K562 (cell line): ENCODE data around the gene S100A9. TPM values are rescaled to one million over a fixed set of nuclear protein-coding genes. Genes with fewer than 3 reads are reported as not detected.

Experiments used
- ATAC-seq: fragments of 200-7000 bp; cut with Tn5 transposase; 3 replicates; pipeline ENCODE4 v1.9.1; 2020; ENCODE audit warnings: moderate library complexity
- BruUV-seq: library from RNA; stranded (reverse); fragments of 400-500 nt; replicated peaks from 2 replicates; lab custom pipeline; 2021; lab: Mats Ljungman, UMichigan
- CTCF ChIA-PET: fragments of 300-600 bp; formaldehyde crosslinking; extraction: SDS; loops from one replicate; lab custom pipeline; 2021; ENCODE audit warnings: low intra/inter-chr PET ratio; lab: Yijun Ruan, JAX
- POLR2A ChIA-PET: fragments of 300-600, 350-650 bp; sonication (Branson Sonifier 250); formaldehyde crosslinking; extraction: SDS; loops from one replicate; lab custom pipeline; 2021; ENCODE audit warnings: antibody characterized with exemption, inconsistent platforms; lab: Yijun Ruan, JAX
- DNase-seq, 4 experiments: peaks; one replicate each; pipeline versions ENCODE4 v3.0.0 to v3.0.0-alpha.2; 2011 to 2018; ENCODE audit warnings: low spot score in 3 of 4, mixed read lengths in 3 of 4; ENCODE audit errors: extremely low read depth in 1 of 4
- FAIRE-seq: peaks from 2 replicates; lab custom pipeline; 2011; peaks lifted over from hg19 to GRCh38; lab: Jason Lieb, UNC
- H2AFZ ChIP-seq: 2 replicates; pipeline ENCODE4 v1.6.0; 2011; ENCODE audit warnings: low read depth, low read length, control low read depth, inconsistent platforms
- H3K27ac ChIP-seq: fragments of 200-600 bp; 3 replicates; pipeline ENCODE4 v1.8.0; 2011; ENCODE audit warnings: low read depth, mild to moderate bottlenecking, control low read depth, inconsistent platforms, low read length, moderate library complexity, mixed read lengths; ENCODE audit errors: extremely low read depth
- H3K27me3 ChIP-seq, 2 experiments: fragments of 300-600 bp in 1 of 2; 2 replicates in 1 of 2; 3 replicates in 1 of 2; pipeline versions ENCODE4 v1.6.0 to v1.8.0; 2011; ENCODE audit warnings: inconsistent platforms in 2 of 2, low read length in 2 of 2, mild to moderate bottlenecking in 1 of 2, mixed read lengths in 1 of 2, moderate library complexity in 1 of 2; ENCODE audit not compliant: control insufficient read depth in 2 of 2, insufficient read depth in 2 of 2
- H3K36me3 ChIP-seq: fragments of 300-600 bp; 3 replicates; pipeline ENCODE4 v1.8.0; 2011; ENCODE audit warnings: mild to moderate bottlenecking, low read length, inconsistent platforms; ENCODE audit not compliant: control insufficient read depth, insufficient read depth
- H3K4me1 ChIP-seq, 2 experiments: fragments of 200-600 bp in 1 of 2; replicated peaks in 1 of 2; 2 replicates in 1 of 2; 3 replicates in 1 of 2; pipeline versions ENCODE4 v1.5.1 to v1.8.0; 2011; ENCODE audit warnings: inconsistent platforms in 2 of 2, low read length in 2 of 2, mild to moderate bottlenecking in 1 of 2, mixed read lengths in 1 of 2, moderate library complexity in 1 of 2; ENCODE audit not compliant: control insufficient read depth in 2 of 2, insufficient read depth in 2 of 2
- H3K4me2 ChIP-seq: 2 replicates; pipeline ENCODE4 v1.6.1; 2011; ENCODE audit warnings: low read length, control low read depth, inconsistent platforms, mixed read lengths; ENCODE audit not compliant: insufficient read depth
- H3K4me3 ChIP-seq: fragments of 200-600 bp; sonication (generic), shearing (Covaris generic); 2 replicates; pipeline ENCODE4 v1.5.1; 2016; ENCODE audit warnings: control low read depth, inconsistent platforms
- H3K79me2 ChIP-seq: fragments of 200-600 bp; 3 replicates; pipeline ENCODE4 v1.8.0; 2011; ENCODE audit warnings: low read length, inconsistent platforms; ENCODE audit not compliant: control insufficient read depth, insufficient read depth
- H3K9ac ChIP-seq, 2 experiments: 2 replicates each; pipeline versions ENCODE4 v1.6.0 to v1.6.1; 2011; ENCODE audit warnings: low read depth in 2 of 2, low read length in 2 of 2, control low read depth in 1 of 2, inconsistent platforms in 1 of 2, mild to moderate bottlenecking in 1 of 2, mixed read lengths in 1 of 2; ENCODE audit not compliant: insufficient read depth in 1 of 2
- H3K9me1 ChIP-seq: one replicate; pipeline ENCODE4 v1.6.0; 2011; ENCODE audit warnings: inconsistent platforms, mild to moderate bottlenecking, low read length, moderate library complexity; ENCODE audit not compliant: control insufficient read depth, insufficient read depth
- H3K9me3 ChIP-seq: replicated peaks from 2 replicates; pipeline ENCODE4 v1.5.1; 2011; ENCODE audit warnings: low read depth, low read length, inconsistent platforms; ENCODE audit not compliant: control insufficient read depth, insufficient read depth
- H4K20me1 ChIP-seq: replicated peaks from 2 replicates; pipeline ENCODE4 v1.6.1; 2011; ENCODE audit warnings: low read length, inconsistent platforms, mixed read lengths; ENCODE audit not compliant: control insufficient read depth, insufficient read depth
- BRD9 ChIP-seq: fragments of 450-650 bp; IDR thresholded peaks from 2 replicates; pipeline ENCODE4 v1.6.1; 2018; ENCODE audit warnings: low read depth; ENCODE audit not compliant: partially characterized antibody
- CEBPB ChIP-seq: fragments of 450-650 bp; IDR thresholded peaks from 2 replicates; pipeline ENCODE4 v1.6.1; 2016; ENCODE audit warnings: missing genetic modification characterization, missing compliant biosample characterization
- ERF ChIP-seq: fragments of 450-650 bp; formaldehyde crosslinking; IDR thresholded peaks from 2 replicates; pipeline ENCODE4 v1.4.0; 2020; ENCODE audit warnings: mild to moderate bottlenecking, mixed read lengths
- GTF2A2 ChIP-seq: IDR thresholded peaks from 2 replicates; pipeline ENCODE4 v1.6.1; 2016; ENCODE audit warnings: mild to moderate bottlenecking, missing genetic modification characterization, missing compliant biosample characterization
- LARP7 ChIP-seq: fragments of 450-650 bp; IDR thresholded peaks from 2 replicates; pipeline ENCODE4 v1.6.1; 2016
- MBD2 ChIP-seq: sonication (generic); IDR thresholded peaks from 2 replicates; pipeline ENCODE4 v1.6.1; 2016; ENCODE audit warnings: low read depth, borderline replicate concordance
- MCM3 ChIP-seq: fragments of 450-650 bp; IDR thresholded peaks from 2 replicates; pipeline ENCODE4 v1.6.1; 2016
- RHOXF2B ChIP-seq: fragments of 250-450 bp; sonication (Bioruptor Pico); conservative IDR thresholded peaks from 2 replicates; pipeline ENCODE4 v1.5.1; 2021
- ZNF134 ChIP-seq: fragments of 250-450 bp; sonication (Bioruptor Pico); conservative IDR thresholded peaks from 2 replicates; pipeline ENCODE4 v1.4.0; 2020
- ZNF785 ChIP-seq: fragments of 250-450 bp; sonication (Bioruptor Pico); IDR thresholded peaks from 2 replicates; pipeline ENCODE4 v1.4.0; 2020; ENCODE audit warnings: mild to moderate bottlenecking
- ZSCAN32 ChIP-seq: fragments of 450-650 bp; formaldehyde crosslinking; IDR thresholded peaks from 2 replicates; pipeline ENCODE4 v1.4.0; 2020; ENCODE audit warnings: mild to moderate bottlenecking, moderate library complexity
- ZZZ3 ChIP-seq: fragments of 450-650 bp; IDR thresholded peaks from 2 replicates; pipeline ENCODE4 v1.6.1; 2016; ENCODE audit warnings: antibody characterized with exemption, mild to moderate bottlenecking, moderate library complexity
- WGBS: fragments of 100-300 bp; shearing (Covaris generic); methylation state at CpG from one replicate; pipeline ENCODE4 v1.1.6; 2016; ENCODE audit warnings: low coverage, mixed read lengths; ENCODE audit not compliant: insufficient coverage; ENCODE audit errors: missing lambda C conversion rate; 5-methylcytosine and 5-hydroxymethylcytosine counted together
- in situ Hi-C: fragments of 300-500 bp; cut with MboI; formaldehyde crosslinking; loops from 4 replicates; pipeline ENCODE4 v1.15.0; 2018; ENCODE audit warnings: inconsistent platforms, mixed read lengths
- intact Hi-C: fragments of 100-400 bp; cut with micrococcal nuclease; formaldehyde crosslinking; loops from 2 replicates; pipeline ENCODE4 v1.14.2; 2022
- polyA plus RNA-seq, 8 experiments: library from polyadenylated mRNA; depleted of rRNA in 4 of 8; stranded (reverse) in 5 of 8; unstranded in 3 of 8; fragments of >200 nt; fragmentation: Nextera tagmentation in 2 of 8; fragmentation: Illumina TruSeq in 1 of 8; extraction: Ambion mirVana in 2 of 8; extraction: Trizol in 1 of 8; gene quantifications; 2 replicates each; pipeline versions ENCODE4 v1.2.1 to v1.2.3, GENCODE V29; 2011 to 2014; ENCODE audit warnings: inconsistent platforms in 1 of 8, missing spikeins in 1 of 8
- total RNA-seq, 7 experiments: library from RNA; depleted of rRNA in 6 of 7; stranded (reverse); fragments of >200 nt in 6 of 7; fragmentation: Illumina TruSeq in 2 of 7; extraction: Trizol in 2 of 7; gene quantifications; 2 replicates each; pipeline versions ENCODE4 v1.2.1 to v1.2.3, GENCODE V29; 2011 to 2021; ENCODE audit warnings: low replicate concordance in 1 of 7
- TF ChIP-seq, protein P1 (sequence below): fragments of 450-650 bp; IDR thresholded peaks from 2 replicates; pipeline ENCODE4 v1.7.0; 2016; ENCODE audit warnings: borderline replicate concordance
- TF ChIP-seq, protein P2 (sequence below): sonication (generic); formaldehyde crosslinking; IDR thresholded peaks from 2 replicates; pipeline ENCODE4 v1.8.0; 2022; ENCODE audit warnings: mild to moderate bottlenecking, missing genetic modification reagents
- TF ChIP-seq, protein P3 (sequence below): fragments of 250-450 bp; sonication (Bioruptor Pico); IDR thresholded peaks from 2 replicates; pipeline ENCODE4 v1.8.0; 2021; ENCODE audit warnings: moderate library complexity, mild to moderate bottlenecking, inconsistent platforms

Gene S100A9
- total and polyA plus RNA-seq, 9 of the 15 experiments (the other 6 are each of a cell fraction or from before 2014, with no cell fraction given), result 0.80 TPM; not detected in 8

DNA sequence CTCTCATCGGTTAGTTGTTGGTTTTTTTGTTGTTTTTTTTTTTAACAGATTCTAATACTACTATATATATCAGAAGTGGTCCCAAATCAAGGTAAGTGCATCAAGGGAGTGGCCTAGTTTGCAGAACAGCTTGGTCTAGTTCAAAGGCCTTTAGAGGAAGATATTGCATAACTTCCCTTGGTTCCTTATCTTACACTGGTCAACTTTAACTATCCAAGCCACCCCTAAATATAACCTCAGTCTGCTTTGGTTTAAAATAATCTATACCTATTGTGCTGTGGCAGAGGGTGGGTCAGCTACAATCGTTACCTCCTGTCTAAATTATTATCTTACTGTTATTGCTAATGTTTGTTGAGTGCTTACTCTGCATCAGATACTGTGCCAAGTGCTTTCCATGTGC, 10.8 kb downstream of the S100A9 start (continued):
- TF ChIP-seq GTF2A2 (tag), result no peak
- TF ChIP-seq ERF (CRISPR knock-in tag), result no peak
- TF ChIP-seq CEBPB (tag), result peak; percentile 77
- no peak for TF ChIP-seq ZSCAN32 (CRISPR knock-in tag)
- TF ChIP-seq ZNF785 (CRISPR knock-in tag), result no peak
- no peak for TF ChIP-seq ZZZ3
- TF ChIP-seq LARP7, result no peak
- TF ChIP-seq RHOXF2B (CRISPR knock-in tag), result no peak
- TF ChIP-seq, protein P1, sequence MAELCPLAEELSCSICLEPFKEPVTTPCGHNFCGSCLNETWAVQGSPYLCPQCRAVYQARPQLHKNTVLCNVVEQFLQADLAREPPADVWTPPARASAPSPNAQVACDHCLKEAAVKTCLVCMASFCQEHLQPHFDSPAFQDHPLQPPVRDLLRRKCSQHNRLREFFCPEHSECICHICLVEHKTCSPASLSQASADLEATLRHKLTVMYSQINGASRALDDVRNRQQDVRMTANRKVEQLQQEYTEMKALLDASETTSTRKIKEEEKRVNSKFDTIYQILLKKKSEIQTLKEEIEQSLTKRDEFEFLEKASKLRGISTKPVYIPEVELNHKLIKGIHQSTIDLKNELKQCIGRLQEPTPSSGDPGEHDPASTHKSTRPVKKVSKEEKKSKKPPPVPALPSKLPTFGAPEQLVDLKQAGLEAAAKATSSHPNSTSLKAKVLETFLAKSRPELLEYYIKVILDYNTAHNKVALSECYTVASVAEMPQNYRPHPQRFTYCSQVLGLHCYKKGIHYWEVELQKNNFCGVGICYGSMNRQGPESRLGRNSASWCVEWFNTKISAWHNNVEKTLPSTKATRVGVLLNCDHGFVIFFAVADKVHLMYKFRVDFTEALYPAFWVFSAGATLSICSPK, result no peak

DNA sequence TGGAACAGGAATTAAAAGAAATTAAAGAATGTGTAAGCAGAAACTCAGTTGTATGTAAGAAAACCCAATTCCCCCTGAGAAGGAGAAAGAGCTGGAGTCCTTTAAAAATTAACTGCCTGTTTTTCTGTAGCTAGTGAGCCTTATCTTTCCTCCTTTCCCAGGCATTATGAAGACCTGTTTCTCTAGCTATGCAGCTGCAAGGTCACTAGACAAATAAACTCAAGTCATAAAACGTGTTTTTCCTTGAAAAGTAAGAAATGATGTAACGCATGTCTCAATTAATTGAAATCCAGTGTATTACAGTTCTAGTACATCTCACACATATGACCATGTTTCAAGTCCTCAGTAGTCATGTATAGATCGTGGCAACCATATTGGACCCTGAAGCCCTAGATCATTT, 12.5 kb downstream of the S100A9 start:
- Histone ChIP-seq H3K79me2 (no peaks in the 10 kb centered on the region), H3K9me1 (no peaks in the 10 kb centered on the region), H3K4me2 (no peak overlapping the region), H2AFZ (no peak overlapping the region), H3K4me3 (no peak overlapping the region), H3K9me3 (no peaks in the 10 kb centered on the region), H4K20me1 (no peaks in the 10 kb centered on the region), H3K27ac (no peak overlapping the region), H3K4me1 (no peaks in the 10 kb centered on the region), H3K36me3 (no peaks in the 10 kb centered on the region), H3K27me3 (peaks cover 3 to 30% of the 10 kb centered on the region in 2 experiments; a peak in 4 of 5 replicates), H3K9ac (no peak overlapping the region)
- no peak for ATAC-seq
- intact Hi-C loops (no loop called here), in situ Hi-C loops (no loop called here)
- CTCF ChIA-PET, result no interaction called here
- peak; percentile 44 for FAIRE-seq
- no peak for DNase-seq
- no TSS peak for BruUV-seq
- POLR2A ChIA-PET, result no interaction called here
- whole genome bisulfite sequencing, result 0% methylated on average over 3 of the region's 3 CpGs
- TF ChIP-seq, protein P2, sequence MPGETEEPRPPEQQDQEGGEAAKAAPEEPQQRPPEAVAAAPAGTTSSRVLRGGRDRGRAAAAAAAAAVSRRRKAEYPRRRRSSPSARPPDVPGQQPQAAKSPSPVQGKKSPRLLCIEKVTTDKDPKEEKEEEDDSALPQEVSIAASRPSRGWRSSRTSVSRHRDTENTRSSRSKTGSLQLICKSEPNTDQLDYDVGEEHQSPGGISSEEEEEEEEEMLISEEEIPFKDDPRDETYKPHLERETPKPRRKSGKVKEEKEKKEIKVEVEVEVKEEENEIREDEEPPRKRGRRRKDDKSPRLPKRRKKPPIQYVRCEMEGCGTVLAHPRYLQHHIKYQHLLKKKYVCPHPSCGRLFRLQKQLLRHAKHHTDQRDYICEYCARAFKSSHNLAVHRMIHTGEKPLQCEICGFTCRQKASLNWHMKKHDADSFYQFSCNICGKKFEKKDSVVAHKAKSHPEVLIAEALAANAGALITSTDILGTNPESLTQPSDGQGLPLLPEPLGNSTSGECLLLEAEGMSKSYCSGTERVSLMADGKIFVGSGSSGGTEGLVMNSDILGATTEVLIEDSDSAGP (CRISPR knock-in tag), result no peak
- TF ChIP-seq MBD2 (no peak), BRD9 (no peak), MCM3 (no peak), ZNF134 (CRISPR knock-in tag) (no peak)
- TF ChIP-seq, protein P3, sequence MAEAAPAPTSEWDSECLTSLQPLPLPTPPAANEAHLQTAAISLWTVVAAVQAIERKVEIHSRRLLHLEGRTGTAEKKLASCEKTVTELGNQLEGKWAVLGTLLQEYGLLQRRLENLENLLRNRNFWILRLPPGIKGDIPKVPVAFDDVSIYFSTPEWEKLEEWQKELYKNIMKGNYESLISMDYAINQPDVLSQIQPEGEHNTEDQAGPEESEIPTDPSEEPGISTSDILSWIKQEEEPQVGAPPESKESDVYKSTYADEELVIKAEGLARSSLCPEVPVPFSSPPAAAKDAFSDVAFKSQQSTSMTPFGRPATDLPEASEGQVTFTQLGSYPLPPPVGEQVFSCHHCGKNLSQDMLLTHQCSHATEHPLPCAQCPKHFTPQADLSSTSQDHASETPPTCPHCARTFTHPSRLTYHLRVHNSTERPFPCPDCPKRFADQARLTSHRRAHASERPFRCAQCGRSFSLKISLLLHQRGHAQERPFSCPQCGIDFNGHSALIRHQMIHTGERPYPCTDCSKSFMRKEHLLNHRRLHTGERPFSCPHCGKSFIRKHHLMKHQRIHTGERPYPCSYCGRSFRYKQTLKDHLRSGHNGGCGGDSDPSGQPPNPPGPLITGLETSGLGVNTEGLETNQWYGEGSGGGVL (CRISPR knock-in tag), result no peak
